Hindlimb muscle (tissue), 1 donor: ENCODE data around the gene GRIN2C. TPM values are rescaled to one million over a fixed set of nuclear protein-coding genes. Genes with fewer than 3 reads are reported as not detected.

Source experiments
- DNase-seq: peaks from one replicate; pipeline ENCODE4 v3.0.0-alpha.2; 2013
- polyA plus RNA-seq: library from polyadenylated mRNA; unstranded; fragments of 120-200 nt; gene quantifications from one replicate; pipeline ENCODE4 v1.2.1, GENCODE V29; 2013; ENCODE audit not compliant: insufficient read length

GRIN2C gene
- polyA plus RNA-seq, 1 donor: 0.93 TPM

DNA sequence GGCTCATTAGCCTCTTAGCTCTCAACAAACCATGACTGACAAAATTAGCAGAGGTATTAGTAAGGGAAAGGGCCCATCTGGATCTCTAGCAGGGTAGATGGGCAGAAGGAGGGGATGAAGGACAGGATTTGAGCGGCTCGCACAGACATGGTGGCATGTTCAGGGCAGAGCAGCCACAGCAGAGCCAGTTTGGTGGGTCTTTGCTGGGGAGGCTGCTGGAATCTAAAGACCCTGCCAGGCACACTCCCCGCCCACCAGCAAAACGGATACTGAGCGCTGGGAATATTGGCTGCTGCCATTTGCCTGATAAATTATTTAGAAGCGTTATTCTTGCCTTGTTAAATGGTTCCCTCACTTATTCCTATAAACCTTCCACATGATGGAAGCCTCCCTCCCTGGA is 62.8 kb downstream of the GRIN2C start:
- DNase-seq: no peak

DNA sequence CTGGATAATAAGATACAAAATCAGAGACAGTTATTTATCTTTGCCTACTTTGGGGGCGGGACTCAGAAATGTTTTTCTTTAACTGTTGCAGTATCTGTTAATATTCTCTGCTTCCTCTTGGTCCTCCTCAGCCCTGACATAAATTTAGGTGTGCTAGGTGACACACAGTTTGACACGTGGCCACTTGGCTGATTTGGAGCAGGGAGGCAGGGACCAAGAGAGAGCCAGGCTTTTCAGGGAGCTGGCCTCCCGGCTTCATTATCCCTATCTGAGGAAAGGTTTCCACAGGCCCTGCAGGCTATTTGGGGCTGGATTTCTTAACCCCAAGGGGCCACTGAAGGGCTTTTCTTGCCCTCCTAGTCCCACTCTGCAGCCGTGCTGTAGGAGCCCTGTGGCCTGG is 63.5 kb downstream of the GRIN2C start:
- DNase-seq: no peak

DNA sequence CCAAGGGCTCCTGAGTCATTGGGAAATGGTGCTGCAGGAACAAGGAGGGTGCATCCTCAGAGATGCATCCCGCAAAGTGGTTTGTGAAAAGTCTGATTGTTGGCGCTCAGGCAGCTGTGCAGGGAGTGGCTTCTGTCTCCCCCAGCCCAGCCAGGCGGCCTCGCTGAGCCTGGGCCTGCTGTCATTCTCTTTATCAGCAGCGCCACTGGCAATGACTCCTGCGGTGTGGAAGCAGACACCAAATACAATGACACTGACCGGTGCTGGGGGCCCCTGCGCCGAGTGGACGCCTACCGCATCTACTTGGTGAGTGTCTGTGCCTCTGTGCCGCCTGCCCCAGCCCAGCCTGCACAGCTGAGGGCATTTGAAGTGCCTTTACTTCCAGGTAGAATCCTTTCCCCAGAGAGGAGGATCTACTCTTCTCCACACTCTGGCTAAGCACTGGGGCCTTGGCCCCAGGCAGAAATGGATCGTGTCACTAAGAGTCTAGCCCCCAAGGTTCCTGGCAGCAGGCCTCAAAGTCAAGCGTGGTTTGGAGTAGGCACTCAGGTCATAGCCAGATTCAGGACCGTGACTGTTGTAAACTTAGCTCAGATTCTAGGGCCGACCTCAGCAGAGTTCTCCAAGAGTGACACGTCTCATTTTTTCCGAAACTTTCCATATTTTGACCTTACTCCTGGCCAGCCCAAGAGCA is 64.2 kb downstream of the GRIN2C start:
- no peak for DNase-seq

DNA sequence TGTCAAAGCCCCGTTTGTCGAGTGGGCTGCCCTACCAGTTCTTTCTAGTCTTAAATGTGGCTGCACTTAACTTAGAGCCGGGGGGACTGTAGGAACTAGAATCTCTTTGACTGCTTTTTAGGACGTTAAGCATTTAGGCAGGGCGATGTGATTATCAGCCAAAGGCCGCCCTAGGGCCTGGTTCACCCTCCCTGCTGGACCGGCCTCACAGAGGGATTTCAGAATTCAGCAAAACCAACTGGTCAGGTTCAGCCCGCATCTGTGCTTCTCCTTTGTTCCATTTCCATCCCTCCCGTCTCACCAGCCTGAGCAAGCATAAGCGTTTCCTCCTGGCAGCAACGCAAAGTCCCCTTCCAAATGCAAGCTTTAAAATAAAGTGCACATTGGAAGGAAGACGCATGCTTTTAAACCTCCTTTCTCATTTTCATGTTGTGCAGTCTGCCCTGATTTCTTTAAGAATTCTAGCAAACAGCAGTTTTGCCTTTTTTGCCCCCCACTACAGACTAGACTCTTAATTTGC is 67.0 kb downstream of the GRIN2C start:
- no peak for DNase-seq

Other genes starting within 250 kb of the GRIN2C start
- gene CD300E, start 236.1 kb downstream of the GRIN2C start, polyA plus RNA-seq: 0.10 TPM
- 0.18 TPM for gene CD300LF, start 147.0 kb downstream of the GRIN2C start, polyA plus RNA-seq
- 1.2 TPM for gene RAB37, start 122.6 kb downstream of the GRIN2C start, polyA plus RNA-seq
- gene NHERF1, start 111.3 kb downstream of the GRIN2C start, polyA plus RNA-seq: 9.0 TPM
- 33.8 TPM for gene NAT9, start 83.5 kb downstream of the GRIN2C start, polyA plus RNA-seq
- 2.5 TPM for gene FDXR, start 13.1 kb upstream of the GRIN2C start, polyA plus RNA-seq
- not detected for gene FADS6, start 33.7 kb upstream of the GRIN2C start, polyA plus RNA-seq
- not detected for gene USH1G, start 63.4 kb upstream of the GRIN2C start, polyA plus RNA-seq
- not detected for gene OTOP2, start 64.4 kb upstream of the GRIN2C start, polyA plus RNA-seq
- gene OTOP3, start 76.0 kb upstream of the GRIN2C start, polyA plus RNA-seq: not detected
- gene HID1, start 112.9 kb upstream of the GRIN2C start, polyA plus RNA-seq: 7.9 TPM
- 7.1 TPM for gene CDR2L, start 127.7 kb upstream of the GRIN2C start, polyA plus RNA-seq
- 21.2 TPM for gene MRPL58, start 152.8 kb upstream of the GRIN2C start, polyA plus RNA-seq
- 216 TPM for gene ATP5PD, start 187.1 kb upstream of the GRIN2C start, polyA plus RNA-seq
- 25.1 TPM for gene KCTD2, start 187.3 kb upstream of the GRIN2C start, polyA plus RNA-seq
- 11.2 TPM for gene SLC16A5, start 228.1 kb upstream of the GRIN2C start, polyA plus RNA-seq